ENCODE results near the gene HES1.

DNA sequence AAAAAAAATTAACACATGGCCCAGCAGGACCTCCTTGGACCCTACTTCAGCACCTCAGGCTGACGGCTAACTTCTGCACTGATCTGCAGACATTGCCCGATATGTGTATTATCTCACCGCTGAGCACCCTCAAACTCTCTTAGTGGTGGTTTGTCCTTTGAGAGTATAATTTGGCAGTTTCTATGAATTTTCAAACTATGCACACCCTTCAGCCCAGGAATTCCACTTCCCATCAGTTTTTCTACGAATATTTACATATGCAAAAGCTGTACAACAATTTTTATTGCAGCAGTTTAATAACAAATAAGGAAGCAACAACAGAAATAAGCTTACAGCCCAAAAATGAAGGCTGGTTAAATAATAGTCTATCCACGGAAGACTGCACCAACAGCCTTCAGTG, 44.6 kb downstream of the HES1 start:
- TF ChIP-seq, protein P1, sequence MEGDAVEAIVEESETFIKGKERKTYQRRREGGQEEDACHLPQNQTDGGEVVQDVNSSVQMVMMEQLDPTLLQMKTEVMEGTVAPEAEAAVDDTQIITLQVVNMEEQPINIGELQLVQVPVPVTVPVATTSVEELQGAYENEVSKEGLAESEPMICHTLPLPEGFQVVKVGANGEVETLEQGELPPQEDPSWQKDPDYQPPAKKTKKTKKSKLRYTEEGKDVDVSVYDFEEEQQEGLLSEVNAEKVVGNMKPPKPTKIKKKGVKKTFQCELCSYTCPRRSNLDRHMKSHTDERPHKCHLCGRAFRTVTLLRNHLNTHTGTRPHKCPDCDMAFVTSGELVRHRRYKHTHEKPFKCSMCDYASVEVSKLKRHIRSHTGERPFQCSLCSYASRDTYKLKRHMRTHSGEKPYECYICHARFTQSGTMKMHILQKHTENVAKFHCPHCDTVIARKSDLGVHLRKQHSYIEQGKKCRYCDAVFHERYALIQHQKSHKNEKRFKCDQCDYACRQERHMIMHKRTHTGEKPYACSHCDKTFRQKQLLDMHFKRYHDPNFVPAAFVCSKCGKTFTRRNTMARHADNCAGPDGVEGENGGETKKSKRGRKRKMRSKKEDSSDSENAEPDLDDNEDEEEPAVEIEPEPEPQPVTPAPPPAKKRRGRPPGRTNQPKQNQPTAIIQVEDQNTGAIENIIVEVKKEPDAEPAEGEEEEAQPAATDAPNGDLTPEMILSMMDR (IDR thresholded peaks at IDR 0.05), result no peak
- TF ChIP-seq POLR2A (IDR thresholded peaks at IDR 0.05), result no peak
